ENCODE results near the gene ADCY9.
A peak's percentile ranks its signal among the peaks of the same experiment; 100 is the strongest.
"Not testable (repeated sequence)": the region's sequence is repeated elsewhere in the genome, so short reads cannot be mapped to it uniquely, and the experiment has no call there.

Gene ADCY9

GRCh38 chr16:3974751-3975150 is 141.5 kb downstream of the ADCY9 start:
- no peak for DNase-seq (ENCODE audit: low spot score)

- no peak for DNase-seq (ENCODE audit: low spot score)
Observed at GRCh38 chr16:3971706-3972105, 144.5 kb downstream of the ADCY9 start.

- DNase-seq (ENCODE audit: low spot score), result no peak
Observed at GRCh38 chr16:3971261-3971660, 145.0 kb downstream of the ADCY9 start.

- no peak for DNase-seq (ENCODE audit: low spot score)
Observed at GRCh38 chr16:3968551-3968950, 147.7 kb downstream of the ADCY9 start.

- no peak for DNase-seq (ENCODE audit: low spot score)
Observed at GRCh38 chr16:3966681-3967080, 149.6 kb downstream of the ADCY9 start.

- DNase-seq (ENCODE audit: low spot score), result no peak
Observed at GRCh38 chr16:3965781-3966582, 150.3 kb downstream of the ADCY9 start.

- DNase-seq (ENCODE audit: low spot score), result no peak
Observed at GRCh38 chr16:3965306-3965705, 150.9 kb downstream of the ADCY9 start.

- no peak for DNase-seq (ENCODE audit: low spot score)
Observed at GRCh38 chr16:3964686-3965290, 151.5 kb downstream of the ADCY9 start.

GRCh38 chr16:3963886-3964685 is 152.2 kb downstream of the ADCY9 start:
- DNase-seq (ENCODE audit: low spot score), result no peak

GRCh38 chr16:3963203-3963602 is 153.0 kb downstream of the ADCY9 start:
- no peak for DNase-seq (ENCODE audit: low spot score)

- DNase-seq (ENCODE audit: low spot score), result peak; percentile 83
Observed at GRCh38 chr16:3961449-3961849, 154.8 kb downstream of the ADCY9 start.

GRCh38 chr16:3959926-3960590 is 156.2 kb downstream of the ADCY9 start:
- not testable (repeated sequence) for DNase-seq (ENCODE audit: low spot score)

GRCh38 chr16:3959148-3959547 is 157.1 kb downstream of the ADCY9 start:
- no peak for DNase-seq (ENCODE audit: low spot score)

GRCh38 chr16:3957344-3957980 is 158.8 kb downstream of the ADCY9 start:
- no peak for DNase-seq (ENCODE audit: low spot score)

- DNase-seq (ENCODE audit: low spot score), result no peak
Observed at GRCh38 chr16:3954411-3954921, 161.8 kb downstream of the ADCY9 start.

GRCh38 chr16:3953728-3954410 is 162.4 kb downstream of the ADCY9 start:
- no peak for DNase-seq (ENCODE audit: low spot score)

GRCh38 chr16:3952737-3953131 is 163.5 kb downstream of the ADCY9 start:
- DNase-seq (ENCODE audit: low spot score), result no peak

- DNase-seq (ENCODE audit: low spot score), result no peak
Observed at GRCh38 chr16:3951861-3952736, 164.1 kb downstream of the ADCY9 start.

- not testable (repeated sequence) for DNase-seq (ENCODE audit: low spot score)
Observed at GRCh38 chr16:3951380-3951779, 164.9 kb downstream of the ADCY9 start.
